Activated naive CD4-positive, alpha-beta T cell treated with anti-CD3 and anti-CD28 coated beads for 36 hours (primary cell): ENCODE measurements around the gene HMGXB4. TPM values are rescaled to one million over a fixed set of nuclear protein-coding genes. Genes with fewer than 3 reads are reported as not detected.

Source experiments
- CTCF ChIA-PET: fragments of 350-600 bp; sonication (Branson Sonifier 250); formaldehyde crosslinking; loops from one replicate; lab custom pipeline; 2021; ENCODE audit warnings: antibody characterized with exemption; lab: Charles Lee
- DNase-seq: peaks from one replicate; pipeline ENCODE4 v3.0.0-alpha.2; 2020
- H3K27ac Mint-ChIP-seq: one replicate; pipeline ENCODE4 v1.8.0; 2021; ENCODE audit warnings: mild to moderate bottlenecking, mixed read lengths
- H3K27me3 Mint-ChIP-seq: one replicate; pipeline ENCODE4 v1.8.0; 2021; ENCODE audit warnings: low read depth, mixed read lengths
- H3K36me3 Mint-ChIP-seq: one replicate; pipeline ENCODE4 v1.8.0; 2021; ENCODE audit warnings: low read depth, mixed read lengths
- H3K4me1 Mint-ChIP-seq: one replicate; pipeline ENCODE4 v1.8.0; 2021; ENCODE audit warnings: low read depth, mixed read lengths
- H3K4me3 Mint-ChIP-seq: one replicate; pipeline ENCODE4 v1.8.0; 2021; ENCODE audit warnings: mild to moderate bottlenecking, moderate library complexity, mixed read lengths
- H3K9me3 Mint-ChIP-seq: one replicate; pipeline ENCODE4 v1.8.0; 2021; ENCODE audit warnings: mixed read lengths
- intact Hi-C: fragments of 100-400 bp; cut with micrococcal nuclease; formaldehyde crosslinking; loops from one replicate; pipeline ENCODE4 v1.15.1; 2023
- microRNA-seq: library from miRNA; unstranded; fragments of <30 nt; microRNA quantifications from one replicate; pipeline ENCODE4 v1.2.0, GENCODE V29; 2022; ENCODE audit warnings: borderline microRNAs expressed, borderline replicate concordance
- total RNA-seq, 2 experiments: library from RNA; stranded (reverse); gene quantifications; one replicate each; pipeline ENCODE4 v1.2.3, GENCODE V29; 2021

The HMGXB4 gene
- total RNA-seq, 2 experiments from 2014 or later = 36.6 to 38.2 TPM

DNA sequence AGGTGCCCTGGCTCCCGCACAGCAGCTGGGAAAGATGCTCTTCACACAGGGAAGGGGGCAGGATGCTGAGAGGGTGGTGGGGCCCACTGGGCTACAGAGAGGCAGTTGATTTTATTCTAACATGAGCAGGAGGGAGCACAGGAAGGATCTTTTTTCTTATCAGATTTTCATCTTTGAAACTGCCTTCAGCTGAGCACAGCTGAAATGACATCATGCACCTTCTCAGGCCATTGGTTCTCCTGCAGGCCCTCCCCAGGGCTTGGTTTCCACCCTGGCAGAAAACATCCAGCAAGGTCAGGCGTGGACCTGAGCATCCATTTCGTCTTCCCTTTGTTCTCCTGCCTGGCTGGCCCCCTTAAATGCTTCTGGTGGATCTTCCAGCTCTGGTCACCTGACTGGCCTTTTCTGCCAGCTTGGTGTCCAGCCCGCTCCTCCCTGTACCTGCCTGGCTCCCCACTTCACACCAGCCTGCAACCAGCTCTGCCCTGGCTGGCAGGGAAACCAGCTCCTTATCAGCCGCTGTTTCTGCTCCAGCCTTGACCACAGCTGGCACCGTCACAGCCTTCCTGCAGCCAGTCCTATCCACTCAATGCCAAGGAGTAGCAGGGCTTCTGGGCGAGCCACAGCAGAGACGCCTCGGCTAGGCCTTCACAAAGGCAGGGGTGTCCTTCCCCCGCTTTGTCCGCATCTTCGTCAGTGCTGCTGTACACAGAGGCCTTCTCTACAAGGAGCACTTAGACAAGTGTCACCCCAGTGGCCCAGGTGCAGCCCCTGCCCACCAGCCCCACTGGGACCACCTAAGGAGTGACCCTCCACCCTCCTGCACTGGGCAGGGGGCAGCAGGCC, 78.9 kb downstream of the HMGXB4 start:
- intact Hi-C loops = no loop called here
- no peaks in the 10 kb centered on the region for H3K27me3 Mint-ChIP-seq
- no peaks in the 10 kb centered on the region for H3K9me3 Mint-ChIP-seq
- peaks cover 13% of the 10 kb centered on the region for H3K4me1 Mint-ChIP-seq
- CTCF ChIA-PET = interaction anchor here (0.5 to 1.0 kb wide), 2 partner anchors 9 to 26 kb away, joined by 3 read pairs; no protein-coding TSS in a partner anchor
- no peak for DNase-seq
- H3K36me3 Mint-ChIP-seq = peaks cover 33% of the 10 kb centered on the region
- no peak overlapping the region for H3K4me3 Mint-ChIP-seq
- H3K27ac Mint-ChIP-seq = no peak overlapping the region

DNA sequence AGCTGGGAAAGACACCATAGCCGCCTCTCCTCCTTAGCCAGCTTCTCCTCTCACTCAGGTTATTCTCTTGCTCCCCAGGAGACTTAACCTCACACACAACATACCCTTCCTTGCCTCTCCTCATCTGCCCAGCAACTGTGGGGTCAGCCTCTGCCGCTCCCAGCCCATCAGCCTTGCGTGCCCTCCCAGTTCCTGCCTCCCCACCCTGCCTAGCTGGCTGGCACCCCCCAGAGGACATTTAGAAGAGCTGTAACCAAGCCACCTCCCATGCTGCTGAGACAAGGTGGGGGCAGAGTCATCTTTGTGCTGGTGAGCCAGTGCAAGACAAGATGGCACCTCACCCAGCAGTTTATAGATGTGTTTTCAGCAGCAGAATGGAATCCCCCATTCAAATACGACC, 80.6 kb downstream of the HMGXB4 start:
- Mint-ChIP-seq H3K4me1 (peaks cover 11% of the 10 kb centered on the region), H3K27me3 (no peaks in the 10 kb centered on the region), H3K27ac (no peak overlapping the region), H3K36me3 (peaks cover 22% of the 10 kb centered on the region), H3K4me3 (no peak overlapping the region), H3K9me3 (no peaks in the 10 kb centered on the region)
- no peak for DNase-seq
- intact Hi-C loops = no loop called here
- CTCF ChIA-PET = interaction anchor here (0.6 kb wide), 1 partner anchor 798 kb away, joined by 4 read pairs; no protein-coding TSS in a partner anchor

DNA sequence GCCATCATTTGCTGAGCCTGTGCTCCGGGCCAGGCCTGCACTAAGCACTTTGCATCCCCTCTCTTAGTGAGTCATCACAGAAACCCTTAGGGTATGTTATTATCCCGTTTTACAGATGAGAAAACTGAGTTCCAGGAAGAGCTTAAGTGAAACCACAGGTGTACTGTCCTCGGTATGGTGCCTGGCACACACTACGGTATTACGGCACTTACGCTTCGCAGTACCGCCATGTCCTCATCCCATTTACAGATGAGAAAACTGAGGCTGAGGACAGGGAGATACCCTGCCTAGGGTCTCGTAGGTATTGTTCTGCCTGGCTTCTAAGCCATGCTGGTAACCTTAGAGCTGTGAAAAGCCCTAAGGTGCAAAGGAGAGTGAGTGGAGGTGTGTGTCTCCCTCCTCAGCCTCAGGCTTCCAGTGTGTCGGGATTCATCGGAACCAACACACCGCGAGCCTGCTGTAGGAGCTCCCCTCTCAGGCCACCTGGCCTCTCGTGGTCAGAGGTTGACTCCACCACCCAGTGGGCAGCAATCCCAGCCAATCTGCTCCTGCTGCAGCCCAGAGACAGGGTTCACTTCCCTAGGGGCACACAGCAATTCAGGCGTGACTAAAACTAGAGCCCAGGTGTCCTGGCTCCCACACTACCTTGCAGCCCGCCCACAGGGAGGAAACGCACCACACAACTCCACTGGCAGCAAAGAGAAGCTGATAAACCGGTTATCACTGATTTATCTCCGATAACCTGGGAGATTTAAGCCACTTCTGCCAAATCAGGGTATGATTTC, 84.0 kb downstream of the HMGXB4 start:
- no peak for DNase-seq
- H3K4me3 Mint-ChIP-seq = no peak overlapping the region
- H3K27ac Mint-ChIP-seq = no peak overlapping the region
- no peaks in the 10 kb centered on the region for H3K9me3 Mint-ChIP-seq
- CTCF ChIA-PET = interaction anchor here (0.6 kb wide), 1 partner anchor 1230 kb away, joined by 3 read pairs; no protein-coding TSS in a partner anchor
- no peaks in the 10 kb centered on the region for H3K4me1 Mint-ChIP-seq
- peaks cover 12% of the 10 kb centered on the region for H3K36me3 Mint-ChIP-seq
- intact Hi-C loops = no loop called here
- no peaks in the 10 kb centered on the region for H3K27me3 Mint-ChIP-seq

DNA sequence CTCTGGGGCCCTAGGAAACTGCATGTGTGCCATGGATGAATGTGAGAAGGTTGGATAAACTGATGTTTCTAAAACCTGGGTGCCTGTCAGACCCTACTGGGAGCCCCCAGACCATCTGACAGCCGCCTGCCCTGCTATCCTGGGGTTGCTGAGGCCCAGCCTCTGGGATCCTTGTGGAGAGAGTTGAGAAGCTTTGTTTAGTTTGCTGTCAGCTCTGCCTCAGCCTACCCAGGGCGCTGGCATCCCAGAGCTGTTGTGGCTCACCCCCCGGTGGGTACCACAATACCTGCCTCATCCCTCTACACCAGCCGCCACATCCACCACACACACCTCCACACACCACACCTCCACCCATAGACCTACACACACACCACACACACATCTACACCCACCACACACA, 85.1 kb downstream of the HMGXB4 start:
- Mint-ChIP-seq H3K36me3 (peaks cover 12% of the 10 kb centered on the region), H3K4me1 (no peaks in the 10 kb centered on the region), H3K4me3 (no peak overlapping the region), H3K9me3 (no peaks in the 10 kb centered on the region), H3K27me3 (no peaks in the 10 kb centered on the region), H3K27ac (no peak overlapping the region)
- no peak for DNase-seq
- intact Hi-C loops = no loop called here
- CTCF ChIA-PET = no interaction called here

DNA sequence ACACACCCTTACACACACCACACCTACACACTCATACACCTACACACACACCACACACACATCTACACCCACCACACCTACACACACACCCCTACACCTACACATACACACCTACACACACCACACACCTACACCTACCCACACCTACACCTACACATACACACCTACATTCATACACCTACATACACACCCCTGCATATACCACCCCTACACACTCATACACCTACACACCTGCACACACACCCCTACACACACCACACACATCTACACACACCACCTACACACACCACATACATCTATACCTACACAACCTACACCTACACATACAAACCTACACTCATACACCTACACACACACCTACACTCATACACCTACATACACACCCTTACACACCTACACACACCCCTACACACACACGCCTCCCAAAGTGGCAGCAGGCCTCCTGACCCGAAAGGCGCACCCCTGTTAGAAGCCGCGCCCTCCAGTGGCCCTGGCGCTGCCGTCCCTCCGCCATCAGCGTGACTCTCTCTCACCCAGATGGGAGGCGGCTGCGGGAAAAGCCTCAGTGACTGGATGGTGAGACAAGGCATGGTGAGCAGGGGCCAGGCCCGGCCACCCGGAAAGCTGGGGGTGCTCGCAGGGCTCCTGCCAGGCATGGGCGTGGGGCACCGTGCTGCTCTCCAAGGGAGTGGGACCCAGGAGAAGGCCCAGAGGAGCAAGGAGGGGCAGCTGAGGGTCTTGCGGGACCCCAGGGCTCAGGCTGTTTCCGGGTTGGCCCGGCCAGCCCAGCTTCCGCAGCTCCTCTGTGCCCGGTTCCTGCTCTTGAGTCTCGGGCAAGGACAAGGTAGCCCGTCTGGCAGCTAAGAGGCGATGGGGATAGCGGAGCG, 86.6 kb downstream of the HMGXB4 start:
- DNase-seq = no peak
- H3K4me1 Mint-ChIP-seq = no peaks in the 10 kb centered on the region
- intact Hi-C loops = no loop called here
- H3K4me3 Mint-ChIP-seq = no peak overlapping the region
- H3K27me3 Mint-ChIP-seq = no peaks in the 10 kb centered on the region
- CTCF ChIA-PET = interaction anchor here (1.1 kb wide), 1 partner anchor 7 kb away, joined by 3 read pairs; no protein-coding TSS in a partner anchor
- peaks cover 9% of the 10 kb centered on the region for H3K36me3 Mint-ChIP-seq
- no peak overlapping the region for H3K27ac Mint-ChIP-seq
- no peaks in the 10 kb centered on the region for H3K9me3 Mint-ChIP-seq

DNA sequence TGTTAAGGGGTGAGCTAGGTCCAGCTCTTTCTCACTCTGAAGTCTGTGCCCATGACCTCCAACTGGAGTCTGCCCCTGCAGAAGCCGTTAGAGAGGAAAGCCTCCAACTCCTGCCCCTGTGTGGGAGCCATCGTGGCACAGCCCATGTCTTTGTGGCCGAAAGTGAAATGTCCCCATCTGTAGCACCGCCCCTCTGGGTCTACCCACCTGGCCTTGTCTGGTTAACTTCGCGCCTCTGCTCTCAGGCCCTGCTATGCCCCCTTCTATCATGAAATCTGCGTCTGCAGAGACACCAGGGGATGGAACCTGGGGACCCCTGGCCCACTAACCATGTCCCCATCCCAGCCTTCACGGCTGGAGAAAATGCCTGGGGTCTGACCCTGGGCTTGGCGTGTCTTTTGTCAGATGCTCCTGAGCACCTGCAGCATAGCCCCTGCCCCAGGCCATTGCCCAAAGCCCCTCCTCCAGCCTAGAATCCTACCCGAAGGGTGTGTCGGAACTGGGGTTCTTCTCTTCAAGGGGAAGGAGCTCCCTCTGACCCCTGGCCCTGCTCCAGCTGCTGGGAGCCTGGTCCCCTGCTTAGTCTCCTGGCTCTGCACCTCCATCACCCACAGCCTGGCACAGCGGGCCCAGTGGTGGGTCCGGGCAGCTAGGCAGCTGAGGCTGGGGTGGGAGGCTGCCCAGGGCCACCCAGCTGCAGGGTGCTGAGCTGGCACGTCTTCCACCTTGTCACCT, 87.8 kb downstream of the HMGXB4 start:
- Mint-ChIP-seq H3K36me3 (peaks cover 8% of the 10 kb centered on the region), H3K27me3 (no peaks in the 10 kb centered on the region), H3K4me1 (no peaks in the 10 kb centered on the region), H3K9me3 (no peaks in the 10 kb centered on the region), H3K4me3 (no peak overlapping the region), H3K27ac (no peak overlapping the region)
- intact Hi-C loops = no loop called here
- CTCF ChIA-PET = interaction anchor here (1.1 kb wide), 1 partner anchor 8 kb away, joined by 3 read pairs; no protein-coding TSS in a partner anchor
- DNase-seq = no peak

Small RNA genes lying within 50 kb of the gene (microRNA-seq; reads per million reads assigned to microRNA genes)
- 7.1 reads per million, percentile 11 among the genes with 10 or more reads in this experiment for gene MIR3909
- not detected for gene MIR6069

Other genes with a start within 250 kb of the HMGXB4 start
- not detected for gene ISX, start 191.3 kb upstream of the HMGXB4 start, total RNA-seq
- gene TOM1, start 42.4 kb downstream of the HMGXB4 start, total RNA-seq = 10 to 100 TPM; 25.8 to 26.3 TPM
- under 1 TPM; 0.15 to 0.21 TPM for gene HMOX1, start 123.6 kb downstream of the HMGXB4 start, total RNA-seq
- 100 to 1,000 TPM; 293 to 301 TPM for gene MCM5, start 142.6 kb downstream of the HMGXB4 start, total RNA-seq